ENCODE data around the gene ADA. TPM values are rescaled to one million over a fixed set of nuclear protein-coding genes. Genes with fewer than 3 reads are reported as not detected.

Gene ADA
- total RNA-seq, 2 donors from 2014 or later: 1.1 to 10.0 TPM

DNA sequence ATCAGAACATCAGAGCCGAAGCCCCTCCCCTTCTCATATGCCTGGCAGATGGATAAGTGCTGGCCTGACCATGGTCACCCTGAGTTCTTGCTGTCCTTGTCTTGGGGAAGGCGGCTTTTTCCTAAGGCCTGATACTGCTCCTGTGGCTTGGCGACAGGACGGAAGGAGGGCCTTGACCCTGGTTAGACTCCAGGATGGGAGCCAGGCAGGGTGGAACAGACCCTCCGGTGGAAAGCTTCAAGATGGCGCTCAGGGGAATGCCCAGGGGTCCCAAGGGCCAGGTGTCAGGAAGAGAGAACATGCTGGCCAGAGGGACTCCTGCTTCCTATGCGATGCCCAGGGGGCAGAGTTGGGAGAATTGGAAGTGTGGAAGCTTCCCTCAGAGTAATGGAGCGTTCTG is 29.6 kb downstream of the ADA start:
- H3K27me3 ChIP-seq (replicated peaks; ENCODE audit: insufficient read depth): no peaks in the 10 kb centered on the region
- no peaks in the 10 kb centered on the region for H3K36me3 ChIP-seq
- no peak for TF ChIP-seq POLR2A (IDR thresholded peaks at IDR 0.05)
- no peak for TF ChIP-seq CTCF (IDR thresholded peaks at IDR 0.05)
- no peak for TF ChIP-seq POLR2AphosphoS5 (IDR thresholded peaks at IDR 0.05)
- H3K4me3 ChIP-seq: no peak overlapping the region
- no peaks in the 10 kb centered on the region for H3K9me3 ChIP-seq
- WGBS: 96% methylated on average over 8 of the region's 8 CpGs
- no peak overlapping the region for H3K27ac ChIP-seq
- intact Hi-C loops (cut with DNase I): no loop called here
- no peak for DNase-seq (ENCODE audit: low spot score)
- no peaks in the 10 kb centered on the region for H3K4me1 ChIP-seq (replicated peaks)

DNA sequence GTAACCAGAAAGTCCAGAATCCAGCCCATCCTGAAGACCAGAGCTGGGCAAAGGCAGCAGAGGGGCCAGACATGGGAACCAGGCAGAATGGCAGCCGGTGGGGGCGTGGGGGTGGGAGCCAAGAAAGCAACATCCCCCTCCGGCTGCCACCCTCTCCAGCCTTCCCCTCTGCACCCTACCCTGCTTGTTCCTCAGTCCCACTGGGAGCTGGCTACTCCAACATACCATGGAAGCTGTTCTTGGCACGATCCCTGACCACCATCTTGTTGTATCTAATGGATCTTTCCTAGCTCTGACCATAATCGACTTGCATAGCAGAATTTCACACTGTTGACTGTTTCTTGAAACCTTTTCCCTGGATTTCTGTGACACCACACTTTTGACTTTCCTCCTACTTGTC is 30.2 kb downstream of the ADA start:
- 92% methylated on average over 5 of the region's 5 CpGs for WGBS
- intact Hi-C loops (cut with DNase I): no loop called here
- Histone ChIP-seq H3K4me1 (replicated peaks) (no peaks in the 10 kb centered on the region), H3K36me3 (no peaks in the 10 kb centered on the region), H3K9me3 (no peaks in the 10 kb centered on the region), H3K27me3 (replicated peaks; ENCODE audit: insufficient read depth) (no peaks in the 10 kb centered on the region), H3K27ac (no peak overlapping the region), H3K4me3 (no peak overlapping the region)
- no peak for DNase-seq (ENCODE audit: low spot score)
- TF ChIP-seq POLR2A (IDR thresholded peaks at IDR 0.05) (no peak), POLR2AphosphoS5 (IDR thresholded peaks at IDR 0.05) (no peak), CTCF (IDR thresholded peaks at IDR 0.05) (no peak)

DNA sequence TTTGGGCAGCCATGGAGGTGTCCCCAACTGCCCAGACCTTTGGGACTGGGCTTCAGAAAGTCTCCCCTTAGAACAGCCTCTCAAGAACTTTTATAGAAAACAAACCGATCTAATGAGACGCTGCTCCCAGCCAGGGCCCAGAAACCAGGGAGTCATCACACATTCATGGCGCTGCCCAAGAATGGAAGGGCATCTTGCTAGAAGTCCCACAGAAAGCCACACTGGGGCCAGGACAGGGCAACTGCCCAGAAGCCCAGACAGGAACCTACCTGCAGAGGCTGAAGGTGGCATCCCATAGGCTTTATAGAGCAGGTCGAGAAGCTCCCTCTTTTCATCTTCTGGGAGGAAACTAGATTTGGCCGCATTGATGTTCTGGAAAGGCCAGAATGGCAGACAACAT is 31.5 kb downstream of the ADA start:
- H3K27me3 ChIP-seq (replicated peaks; ENCODE audit: insufficient read depth): no peaks in the 10 kb centered on the region
- no peak for TF ChIP-seq CTCF (IDR thresholded peaks at IDR 0.05)
- TF ChIP-seq POLR2AphosphoS5 (IDR thresholded peaks at IDR 0.05): no peak
- no peak for TF ChIP-seq POLR2A (IDR thresholded peaks at IDR 0.05)
- no peak overlapping the region for H3K27ac ChIP-seq
- WGBS: 93% methylated on average over 5 of the region's 5 CpGs
- no peak overlapping the region for H3K4me3 ChIP-seq
- H3K9me3 ChIP-seq: no peaks in the 10 kb centered on the region
- no peaks in the 10 kb centered on the region for H3K36me3 ChIP-seq
- DNase-seq (ENCODE audit: low spot score): no peak
- intact Hi-C loops (cut with DNase I): no loop called here
- no peaks in the 10 kb centered on the region for H3K4me1 ChIP-seq (replicated peaks)

- intact Hi-C loops (cut with DNase I): loop anchor here (10.0 kb wide), 1 partner anchor 304 kb away; the partner anchor contains the start of gene FITM2
- 95% methylated on average over 7 of the region's 7 CpGs for WGBS
- no peak for DNase-seq (ENCODE audit: low spot score)
- H3K27ac ChIP-seq: no peak overlapping the region
- H3K4me3 ChIP-seq: no peak overlapping the region
- H3K27me3 ChIP-seq (replicated peaks; ENCODE audit: insufficient read depth): no peaks in the 10 kb centered on the region
- no peaks in the 10 kb centered on the region for H3K36me3 ChIP-seq
- TF ChIP-seq POLR2A (IDR thresholded peaks at IDR 0.05) (no peak), POLR2AphosphoS5 (IDR thresholded peaks at IDR 0.05) (no peak), CTCF (IDR thresholded peaks at IDR 0.05) (no peak)
- H3K4me1 ChIP-seq (replicated peaks): no peaks in the 10 kb centered on the region
- no peaks in the 10 kb centered on the region for H3K9me3 ChIP-seq
These were observed 32.2 kb downstream of the ADA start for GRCh38 chr20:44619294-44619693.

DNA sequence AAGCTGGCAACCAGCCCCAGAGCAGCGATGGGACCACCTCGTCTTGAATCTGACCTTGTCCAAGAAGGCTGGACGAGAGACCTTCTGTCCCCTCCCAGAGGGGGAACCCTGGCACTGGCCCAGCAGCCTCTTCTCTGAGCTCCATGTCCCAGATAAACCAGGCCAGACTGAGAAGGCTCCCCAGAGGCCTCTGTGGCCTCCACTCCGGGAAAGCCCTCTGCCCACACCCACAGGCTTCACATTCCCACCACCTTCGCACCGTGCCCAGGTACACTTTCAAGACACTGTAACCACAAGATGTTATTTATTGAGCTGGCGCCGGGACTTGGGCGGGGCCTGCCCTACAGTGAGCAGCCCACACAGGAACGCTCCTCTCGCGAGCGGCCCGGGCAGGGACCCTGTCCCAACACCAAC is 33.2 kb downstream of the ADA start:
- Histone ChIP-seq H3K27me3 (replicated peaks; ENCODE audit: insufficient read depth) (no peaks in the 10 kb centered on the region), H3K27ac (no peak overlapping the region), H3K36me3 (no peaks in the 10 kb centered on the region), H3K4me3 (no peak overlapping the region), H3K9me3 (no peaks in the 10 kb centered on the region), H3K4me1 (replicated peaks) (no peaks in the 10 kb centered on the region)
- DNase-seq (ENCODE audit: low spot score): peak; percentile 32
- TF ChIP-seq CTCF (IDR thresholded peaks at IDR 0.05) (no peak), POLR2AphosphoS5 (IDR thresholded peaks at IDR 0.05) (no peak), POLR2A (IDR thresholded peaks at IDR 0.05) (no peak)
- 57% methylated on average over 14 of the region's 14 CpGs for WGBS
- intact Hi-C loops (cut with DNase I): loop anchor here (10.0 kb wide), 1 partner anchor 304 kb away; the partner anchor contains the start of gene FITM2
